HuH-7.5 (cell line): ENCODE data around the gene SLC12A6.
"Not testable (repeated sequence)": the region's sequence is repeated elsewhere in the genome, so short reads cannot be mapped to it uniquely, and the experiment has no call there.

Source experiments
- DNase-seq: peaks from one replicate; pipeline ENCODE4 v3.0.0; 2011; ENCODE audit warnings: low spot score

SLC12A6 gene

GRCh38 chr15:34193272-34193671, 144.3 kb downstream of the SLC12A6 start:
- not testable (repeated sequence) for DNase-seq

- no peak for DNase-seq
Observed at GRCh38 chr15:34188711-34189110, 148.9 kb downstream of the SLC12A6 start.

- DNase-seq = no peak
Observed at GRCh38 chr15:34185666-34186065, 151.9 kb downstream of the SLC12A6 start.

GRCh38 chr15:34182942-34183341, 154.6 kb downstream of the SLC12A6 start:
- DNase-seq = no peak
